Measurements from ENCODE around the gene SYT10.
"Not testable (repeated sequence)": the region's sequence is repeated elsewhere in the genome, so short reads cannot be mapped to it uniquely, and the experiment has no call there.

SYT10 gene

GRCh38 chr12:33349791-33350190 is 89.8 kb downstream of the SYT10 start:
- DNase-seq (ENCODE audit: low spot score), result no peak

GRCh38 chr12:33331961-33332398 is 107.6 kb downstream of the SYT10 start:
- not testable (repeated sequence) for DNase-seq (ENCODE audit: low spot score)

GRCh38 chr12:33330940-33331339 is 108.7 kb downstream of the SYT10 start:
- DNase-seq (ENCODE audit: low spot score), result no peak
